ENCODE measurements around the gene TNK1. TPM values are rescaled to one million over a fixed set of nuclear protein-coding genes. Genes with fewer than 3 reads are reported as not detected.

Gene TNK1
- total RNA-seq, 1 donor from 2014 or later = 0.21 TPM

GRCh38 chr17:7383371-7383741 is 2.5 kb downstream of the TNK1 start:
- H3K27me3 Mint-ChIP-seq (ENCODE audit: low read depth) = peaks cover 64% of the 10 kb centered on the region
- peaks cover 11% of the 10 kb centered on the region for H3K4me1 Mint-ChIP-seq
- TF ChIP-seq CTCF (conservative IDR thresholded peaks at IDR 0.05) = no peak
- H3K27ac Mint-ChIP-seq (ENCODE audit: unreplicated experiment) = no peak overlapping the region
- no peak overlapping the region for H3K4me3 Mint-ChIP-seq
- peaks cover 6% of the 10 kb centered on the region for H3K9me3 Mint-ChIP-seq
- peaks cover 5% of the 10 kb centered on the region for H3K36me3 Mint-ChIP-seq (ENCODE audit: low read depth)
- no peak for DNase-seq (ENCODE audit: low read depth, low spot score)

- H3K4me3 Mint-ChIP-seq = no peak overlapping the region
- peaks cover 6% of the 10 kb centered on the region for H3K9me3 Mint-ChIP-seq
- H3K36me3 Mint-ChIP-seq (ENCODE audit: low read depth) = peaks cover 5% of the 10 kb centered on the region
- H3K27ac Mint-ChIP-seq (ENCODE audit: unreplicated experiment) = no peak overlapping the region
- peaks cover 11% of the 10 kb centered on the region for H3K4me1 Mint-ChIP-seq
- DNase-seq (ENCODE audit: low read depth, low spot score) = peak; percentile 55
- peaks cover 60% of the 10 kb centered on the region for H3K27me3 Mint-ChIP-seq (ENCODE audit: low read depth)
- no peak for TF ChIP-seq CTCF (conservative IDR thresholded peaks at IDR 0.05)
These were observed 3.0 kb downstream of the TNK1 start for GRCh38 chr17:7383742-7384488.

GRCh38 chr17:7384489-7385081 is 3.7 kb downstream of the TNK1 start:
- no peak for TF ChIP-seq CTCF (conservative IDR thresholded peaks at IDR 0.05)
- no peak for DNase-seq (ENCODE audit: low read depth, low spot score)
- Mint-ChIP-seq H3K4me3 (no peak overlapping the region), H3K36me3 (ENCODE audit: low read depth) (no peaks in the 10 kb centered on the region), H3K9me3 (no peaks in the 10 kb centered on the region), H3K27me3 (ENCODE audit: low read depth) (peaks cover 54% of the 10 kb centered on the region), H3K27ac (ENCODE audit: unreplicated experiment) (no peak overlapping the region), H3K4me1 (peaks cover 11% of the 10 kb centered on the region)

- DNase-seq (ENCODE audit: low read depth, low spot score) = no peak
- Mint-ChIP-seq H3K27me3 (ENCODE audit: low read depth) (peaks cover 15% of the 10 kb centered on the region), H3K4me3 (no peak overlapping the region), H3K36me3 (ENCODE audit: low read depth) (no peaks in the 10 kb centered on the region), H3K4me1 (no peaks in the 10 kb centered on the region), H3K9me3 (no peaks in the 10 kb centered on the region), H3K27ac (ENCODE audit: unreplicated experiment) (no peak overlapping the region)
- TF ChIP-seq CTCF (conservative IDR thresholded peaks at IDR 0.05) = no peak
These were observed 8.0 kb downstream of the TNK1 start for GRCh38 chr17:7388856-7389255.

GRCh38 chr17:7389924-7390910 is 9.3 kb downstream of the TNK1 start:
- Mint-ChIP-seq H3K4me1 (peaks cover 5% of the 10 kb centered on the region), H3K36me3 (ENCODE audit: low read depth) (no peaks in the 10 kb centered on the region), H3K27ac (ENCODE audit: unreplicated experiment) (no peak overlapping the region), H3K27me3 (ENCODE audit: low read depth) (peaks cover 2% of the 10 kb centered on the region), H3K4me3 (no peak overlapping the region), H3K9me3 (no peaks in the 10 kb centered on the region)
- no peak for DNase-seq (ENCODE audit: low read depth, low spot score)
- TF ChIP-seq CTCF (conservative IDR thresholded peaks at IDR 0.05) = no peak

All from neural crest cell (in vitro differentiated cells).